ENCODE data around the gene CHD9. TPM values are rescaled to one million over a fixed set of nuclear protein-coding genes. Genes with fewer than 3 reads are reported as not detected.

The CHD9 gene
- total and polyA plus RNA-seq, 9 of the 15 experiments (the other 6 are each of a cell fraction or from before 2014, with no cell fraction given): 29.0 to 69.3 (median 40.6) TPM

- TF ChIP-seq BACH1 (tag; IDR thresholded peaks at IDR 0.05) (peak; percentile 70; the same call in 1 of the 2 replicates), EP400 (IDR thresholded peaks at IDR 0.05) (peak; percentile 16; the same call in 1 of the 2 replicates), MEIS2 (IDR thresholded peaks at IDR 0.05; ENCODE audit: partially characterized antibody) (peak; percentile 48), MAFF (IDR thresholded peaks at IDR 0.05; ENCODE audit: low read length) (peak; percentile 83; the same call in 1 of the 2 replicates), CREM (IDR thresholded peaks at IDR 0.05; ENCODE audit: low read depth) (peak; percentile 48; the same call in 1 of the 2 replicates), NUFIP1 (IDR thresholded peaks at IDR 0.05; ENCODE audit: partially characterized antibody) (no peak), OTX1 (CRISPR knock-in tag; IDR thresholded peaks at IDR 0.05) (no peak), NFIC (IDR thresholded peaks at IDR 0.05) (peak; percentile 40; the same call in 1 of the 2 replicates), ZFP36 (IDR thresholded peaks at IDR 0.05; ENCODE audit: low read depth, low read length, partially characterized antibody) (no peak), FOSL1 (tag; conservative IDR thresholded peaks at IDR 0.05) (no peak), CLOCK (CRISPR knock-in tag; IDR thresholded peaks at IDR 0.05; ENCODE audit: borderline replicate concordance) (no peak), CBFA2T3 (IDR thresholded peaks at IDR 0.05) (0 out of 2 replicates have a peak, but pooled peaks have one; percentile 20), TFAM (CRISPR knock-in tag; conservative IDR thresholded peaks at IDR 0.05) (no peak)
- TF ChIP-seq, protein P1, sequence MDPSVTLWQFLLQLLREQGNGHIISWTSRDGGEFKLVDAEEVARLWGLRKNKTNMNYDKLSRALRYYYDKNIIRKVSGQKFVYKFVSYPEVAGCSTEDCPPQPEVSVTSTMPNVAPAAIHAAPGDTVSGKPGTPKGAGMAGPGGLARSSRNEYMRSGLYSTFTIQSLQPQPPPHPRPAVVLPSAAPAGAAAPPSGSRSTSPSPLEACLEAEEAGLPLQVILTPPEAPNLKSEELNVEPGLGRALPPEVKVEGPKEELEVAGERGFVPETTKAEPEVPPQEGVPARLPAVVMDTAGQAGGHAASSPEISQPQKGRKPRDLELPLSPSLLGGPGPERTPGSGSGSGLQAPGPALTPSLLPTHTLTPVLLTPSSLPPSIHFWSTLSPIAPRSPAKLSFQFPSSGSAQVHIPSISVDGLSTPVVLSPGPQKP (CRISPR knock-in tag; IDR thresholded peaks at IDR 0.05): no peak
- TF ChIP-seq, protein P2, sequence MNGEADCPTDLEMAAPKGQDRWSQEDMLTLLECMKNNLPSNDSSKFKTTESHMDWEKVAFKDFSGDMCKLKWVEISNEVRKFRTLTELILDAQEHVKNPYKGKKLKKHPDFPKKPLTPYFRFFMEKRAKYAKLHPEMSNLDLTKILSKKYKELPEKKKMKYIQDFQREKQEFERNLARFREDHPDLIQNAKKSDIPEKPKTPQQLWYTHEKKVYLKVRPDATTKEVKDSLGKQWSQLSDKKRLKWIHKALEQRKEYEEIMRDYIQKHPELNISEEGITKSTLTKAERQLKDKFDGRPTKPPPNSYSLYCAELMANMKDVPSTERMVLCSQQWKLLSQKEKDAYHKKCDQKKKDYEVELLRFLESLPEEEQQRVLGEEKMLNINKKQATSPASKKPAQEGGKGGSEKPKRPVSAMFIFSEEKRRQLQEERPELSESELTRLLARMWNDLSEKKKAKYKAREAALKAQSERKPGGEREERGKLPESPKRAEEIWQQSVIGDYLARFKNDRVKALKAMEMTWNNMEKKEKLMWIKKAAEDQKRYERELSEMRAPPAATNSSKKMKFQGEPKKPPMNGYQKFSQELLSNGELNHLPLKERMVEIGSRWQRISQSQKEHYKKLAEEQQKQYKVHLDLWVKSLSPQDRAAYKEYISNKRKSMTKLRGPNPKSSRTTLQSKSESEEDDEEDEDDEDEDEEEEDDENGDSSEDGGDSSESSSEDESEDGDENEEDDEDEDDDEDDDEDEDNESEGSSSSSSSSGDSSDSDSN (IDR thresholded peaks at IDR 0.05; ENCODE audit: borderline replicate concordance in 1 of 2, low read depth in 2 of 2, low read length in 2 of 2): no peak
- TF ChIP-seq, protein P3, sequence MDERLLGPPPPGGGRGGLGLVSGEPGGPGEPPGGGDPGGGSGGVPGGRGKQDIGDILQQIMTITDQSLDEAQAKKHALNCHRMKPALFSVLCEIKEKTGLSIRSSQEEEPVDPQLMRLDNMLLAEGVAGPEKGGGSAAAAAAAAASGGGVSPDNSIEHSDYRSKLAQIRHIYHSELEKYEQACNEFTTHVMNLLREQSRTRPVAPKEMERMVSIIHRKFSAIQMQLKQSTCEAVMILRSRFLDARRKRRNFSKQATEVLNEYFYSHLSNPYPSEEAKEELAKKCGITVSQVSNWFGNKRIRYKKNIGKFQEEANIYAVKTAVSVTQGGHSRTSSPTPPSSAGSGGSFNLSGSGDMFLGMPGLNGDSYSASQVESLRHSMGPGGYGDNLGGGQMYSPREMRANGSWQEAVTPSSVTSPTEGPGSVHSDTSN (CRISPR knock-in tag; IDR thresholded peaks at IDR 0.05; ENCODE audit: low read depth): no peak
- TF ChIP-seq, protein P3 (tag; conservative IDR thresholded peaks at IDR 0.05; ENCODE audit: low read depth): peak; percentile 33
- TF ChIP-seq, protein P4, sequence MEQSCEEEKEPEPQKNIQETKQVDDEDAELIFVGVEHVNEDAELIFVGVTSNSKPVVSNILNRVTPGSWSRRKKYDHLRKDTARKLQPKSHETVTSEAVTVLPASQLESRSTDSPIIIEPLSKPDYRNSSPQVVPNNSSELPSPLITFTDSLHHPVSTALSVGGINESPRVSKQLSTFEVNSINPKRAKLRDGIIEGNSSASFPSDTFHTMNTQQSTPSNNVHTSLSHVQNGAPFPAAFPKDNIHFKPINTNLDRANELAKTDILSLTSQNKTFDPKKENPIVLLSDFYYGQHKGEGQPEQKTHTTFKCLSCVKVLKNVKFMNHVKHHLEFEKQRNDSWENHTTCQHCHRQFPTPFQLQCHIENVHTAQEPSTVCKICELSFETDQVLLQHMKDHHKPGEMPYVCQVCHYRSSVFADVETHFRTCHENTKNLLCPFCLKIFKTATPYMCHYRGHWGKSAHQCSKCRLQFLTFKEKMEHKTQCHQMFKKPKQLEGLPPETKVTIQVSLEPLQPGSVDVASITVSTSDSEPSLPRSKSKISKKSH (CRISPR knock-in tag; IDR thresholded peaks at IDR 0.05): no peak
Measured at GRCh38 chr16:53078765-53079485, 24.1 kb downstream of the CHD9 start (continued).
